Endometrium (tissue), 2 donors: ENCODE measurements around the gene CLIP4.

Source experiments
- FAIRE-seq: peaks from 2 replicates; lab custom pipeline; 2012; peaks lifted over from hg19 to GRCh38; lab: Jason Lieb, UNC
- donor health status: control.
- donor health status: control.

The CLIP4 gene

GRCh38 chr2:29220506-29221270 lies 105.5 kb downstream of the CLIP4 start:
- FAIRE-seq = no peak

GRCh38 chr2:29222381-29223179 lies 107.4 kb downstream of the CLIP4 start:
- FAIRE-seq = no peak

DNA sequence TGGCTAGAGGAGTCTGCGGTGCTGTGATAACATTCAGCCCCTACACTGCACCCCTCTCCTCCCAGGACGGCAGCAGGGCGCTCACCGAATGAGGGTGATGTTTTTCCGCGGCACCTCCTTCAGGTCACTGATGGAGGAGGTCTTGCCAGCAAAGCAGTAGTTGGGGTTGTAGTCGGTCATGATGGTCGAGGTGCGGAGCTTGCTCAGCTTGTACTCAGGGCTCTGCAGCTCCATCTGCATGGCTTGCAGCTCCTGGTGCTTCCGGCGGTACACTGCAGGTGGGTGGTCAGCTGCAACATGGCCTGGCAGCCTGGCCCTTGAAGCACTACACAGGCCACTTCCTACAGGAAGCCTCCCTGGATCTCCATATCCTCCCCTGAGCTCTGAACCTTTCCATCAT lies 108.0 kb downstream of the CLIP4 start:
- no peak for FAIRE-seq

DNA sequence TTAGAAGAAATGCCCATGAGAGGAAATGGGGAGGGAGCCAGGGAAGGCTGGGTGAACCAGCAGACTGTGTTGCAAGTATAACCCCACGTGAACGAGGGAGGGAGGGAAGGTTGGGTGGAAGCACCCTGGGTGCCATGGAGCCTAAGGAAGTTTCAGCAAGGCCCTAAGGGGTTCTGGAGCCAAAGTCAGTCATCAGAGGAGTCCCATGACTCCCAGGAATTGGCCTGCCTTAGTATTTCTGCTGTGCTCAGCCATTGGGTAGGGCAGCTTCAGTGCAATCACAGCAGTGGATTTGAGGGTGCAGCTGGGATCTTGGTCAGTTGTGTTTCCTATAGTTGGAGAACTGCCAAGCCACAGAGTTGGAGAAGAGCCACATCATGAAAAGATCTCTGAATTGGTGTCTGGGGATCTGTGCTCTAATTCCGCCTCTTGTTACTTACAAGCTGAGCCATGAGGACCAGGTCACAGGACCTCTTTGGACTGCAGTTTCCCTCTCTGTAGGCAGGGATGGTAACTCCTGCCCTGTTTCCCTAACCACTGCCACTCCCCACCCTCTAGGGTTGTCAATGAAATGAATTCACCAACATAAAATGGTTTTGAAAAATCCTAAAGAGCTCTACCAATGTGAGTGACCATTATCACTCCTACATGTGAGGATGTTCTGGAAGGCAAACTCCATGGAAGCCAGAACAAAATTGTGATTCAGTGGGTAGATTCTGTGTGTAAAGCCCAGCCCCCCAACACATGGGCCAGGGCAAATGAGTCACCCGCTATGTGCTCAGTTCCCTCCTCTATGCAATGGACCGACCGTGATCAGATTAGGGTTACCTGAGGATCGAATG lies 108.9 kb downstream of the CLIP4 start:
- no peak for FAIRE-seq

GRCh38 chr2:29224693-29225551 lies 109.7 kb downstream of the CLIP4 start:
- FAIRE-seq = no peak

DNA sequence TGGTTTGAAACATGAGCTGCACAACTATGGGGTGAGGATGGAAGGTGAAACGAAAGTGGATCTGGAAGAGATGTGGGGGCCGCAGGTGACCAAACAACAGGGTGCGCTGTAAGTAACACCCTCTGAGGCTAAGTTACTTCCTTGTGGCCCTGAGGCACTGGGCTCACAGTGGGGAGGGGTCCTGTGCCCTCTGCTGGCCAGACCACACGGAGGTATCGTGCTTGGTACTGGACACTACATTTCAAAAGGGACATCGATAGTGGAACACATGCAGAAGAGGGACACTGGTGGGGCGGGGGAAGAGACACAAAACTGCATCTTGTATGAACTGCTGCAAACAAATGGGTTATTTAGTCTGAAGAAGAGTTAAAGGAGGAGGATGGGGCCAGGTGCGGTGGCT lies 110.6 kb downstream of the CLIP4 start:
- FAIRE-seq = no peak

GRCh38 chr2:29226375-29226774 lies 111.2 kb downstream of the CLIP4 start:
- no peak for FAIRE-seq

DNA sequence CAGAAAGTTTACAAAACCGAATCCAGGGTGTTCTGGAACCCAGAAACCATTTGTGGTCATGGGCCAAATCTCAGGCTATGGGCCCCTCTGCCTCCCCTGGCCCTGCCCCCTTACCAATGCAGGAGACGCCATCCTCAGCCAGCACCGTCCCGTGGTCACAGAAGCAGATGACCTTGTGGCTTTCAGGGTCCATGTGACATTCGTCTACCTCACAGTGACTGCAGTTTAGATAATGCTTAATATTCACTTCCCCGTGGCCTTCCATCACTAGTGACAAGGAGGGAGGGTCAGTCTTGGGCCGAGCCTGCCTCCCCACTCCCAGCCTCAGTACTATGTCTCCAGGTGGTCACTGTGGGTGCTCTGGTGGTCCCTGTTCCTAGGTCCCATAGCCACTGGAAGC lies 111.6 kb downstream of the CLIP4 start:
- FAIRE-seq = no peak

DNA sequence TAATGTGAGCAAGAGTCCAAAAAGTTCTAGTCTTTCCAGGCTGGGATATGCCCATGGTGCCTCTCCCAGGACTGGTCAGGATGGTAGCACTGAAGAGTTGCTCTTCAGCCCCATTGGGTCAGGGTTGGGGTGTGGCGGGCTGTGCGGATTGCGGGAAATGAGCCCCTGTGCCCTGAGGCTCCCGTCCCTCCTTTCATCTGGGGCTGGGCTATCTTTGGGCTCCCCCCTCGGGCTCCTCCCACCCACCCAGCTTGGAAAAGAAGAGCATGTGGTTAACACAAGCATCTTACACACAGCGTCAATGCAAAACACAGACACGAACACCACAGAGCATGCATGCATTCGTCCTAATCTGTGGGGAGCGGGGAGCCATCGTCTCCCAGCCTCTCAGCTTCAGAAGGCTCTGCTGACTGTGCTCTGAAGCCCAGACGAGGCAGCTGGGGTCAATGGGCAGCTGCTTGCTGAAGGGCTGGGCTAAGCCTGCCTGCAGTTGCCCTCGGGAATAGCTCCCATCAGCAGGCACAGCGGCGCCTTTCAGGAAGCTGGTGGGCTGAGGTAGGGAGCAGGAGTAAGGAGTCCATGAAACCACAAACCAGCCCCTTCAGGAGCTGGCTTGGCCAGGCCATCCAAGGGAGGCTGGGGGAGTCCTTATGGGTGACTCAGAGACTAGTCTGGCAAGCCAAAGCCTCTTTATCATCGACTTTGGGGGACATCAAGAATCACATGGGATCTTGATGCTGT lies 112.9 kb downstream of the CLIP4 start:
- no peak for FAIRE-seq

- FAIRE-seq = no peak
Observed at GRCh38 chr2:29228947-29229346, 113.7 kb downstream of the CLIP4 start.

DNA sequence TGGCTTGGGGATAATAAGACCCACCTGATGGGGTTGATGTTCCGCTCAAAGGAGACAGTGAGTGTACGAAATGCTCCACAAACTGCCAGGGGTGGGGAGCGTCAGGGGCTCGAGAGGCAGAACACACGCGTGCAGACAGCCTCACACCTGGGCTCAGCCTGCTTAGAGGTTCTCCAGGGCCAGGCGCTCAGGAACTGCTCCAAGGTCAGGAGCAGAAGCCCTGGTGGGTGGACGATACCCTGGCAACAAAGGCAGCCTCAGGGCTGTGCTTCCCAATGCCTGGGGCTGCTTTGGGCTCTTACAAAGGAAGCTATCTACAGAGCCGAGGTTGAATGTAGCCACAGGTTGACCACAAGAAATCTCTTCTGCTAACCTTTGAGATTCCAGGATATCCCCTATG lies 114.4 kb downstream of the CLIP4 start:
- no peak for FAIRE-seq

GRCh38 chr2:29232041-29232440 lies 116.8 kb downstream of the CLIP4 start:
- FAIRE-seq = no peak

GRCh38 chr2:29233428-29233827 lies 118.2 kb downstream of the CLIP4 start:
- no peak for FAIRE-seq

- FAIRE-seq = no peak
Observed at GRCh38 chr2:29235411-29235810, 120.2 kb downstream of the CLIP4 start.

DNA sequence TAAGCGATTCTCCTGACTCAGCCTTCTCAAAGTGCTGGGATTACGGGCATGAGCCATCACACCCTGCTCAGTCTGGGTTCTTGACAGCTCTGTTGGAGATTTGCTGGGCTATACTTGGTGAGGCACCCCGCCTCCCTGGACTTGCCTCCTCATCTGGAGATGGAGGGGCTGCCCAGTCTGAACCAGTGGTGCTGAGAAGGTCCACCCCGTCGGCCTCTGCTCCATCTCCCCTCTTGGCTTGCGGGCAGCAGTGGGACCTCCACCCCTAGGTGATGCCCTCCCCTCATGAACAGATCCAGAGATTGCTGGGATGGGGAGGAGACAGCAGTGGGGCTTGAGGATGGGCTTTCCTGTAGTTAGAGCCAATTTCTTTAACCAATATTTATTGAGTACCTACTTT lies 120.9 kb downstream of the CLIP4 start:
- FAIRE-seq = no peak

DNA sequence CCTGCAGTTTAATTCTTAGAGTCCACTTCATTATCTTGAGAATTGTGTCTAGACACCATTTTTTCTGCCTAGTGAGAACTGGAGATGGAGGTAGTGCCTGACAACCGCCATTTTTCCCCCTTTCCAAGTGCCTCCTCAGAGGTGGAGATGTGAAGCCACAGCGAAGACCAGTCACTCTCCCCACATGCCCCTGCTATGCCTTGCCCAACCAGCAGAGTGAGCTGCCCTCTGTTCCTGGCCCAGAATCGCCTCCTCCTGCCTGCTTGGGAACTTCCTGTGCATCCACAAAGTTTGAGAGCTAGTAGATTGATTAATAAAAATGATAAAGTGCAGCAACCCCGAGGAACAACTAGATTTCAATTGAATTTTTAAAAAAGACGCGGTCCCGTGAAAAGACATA lies 123.3 kb downstream of the CLIP4 start:
- no peak for FAIRE-seq
